ENCODE results near the gene ZFYVE19.

DNA sequence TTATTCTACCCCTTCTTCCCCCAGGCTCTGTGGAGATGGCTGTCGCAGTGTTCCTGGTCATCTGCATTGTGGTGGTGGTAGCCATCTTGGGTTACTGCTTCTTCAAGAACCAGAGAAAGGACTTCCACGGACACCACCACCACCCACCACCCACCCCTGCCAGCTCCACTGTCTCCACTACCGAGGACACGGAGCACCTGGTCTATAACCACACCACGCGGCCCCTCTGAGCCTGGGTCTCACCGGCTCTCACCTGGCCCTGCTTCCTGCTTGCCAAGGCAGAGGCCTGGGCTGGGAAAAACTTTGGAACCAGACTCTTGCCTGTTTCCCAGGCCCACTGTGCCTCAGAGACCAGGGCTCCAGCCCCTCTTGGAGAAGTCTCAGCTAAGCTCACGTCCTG, 49.9 kb downstream of the ZFYVE19 start:
- TF ChIP-seq, protein P1, sequence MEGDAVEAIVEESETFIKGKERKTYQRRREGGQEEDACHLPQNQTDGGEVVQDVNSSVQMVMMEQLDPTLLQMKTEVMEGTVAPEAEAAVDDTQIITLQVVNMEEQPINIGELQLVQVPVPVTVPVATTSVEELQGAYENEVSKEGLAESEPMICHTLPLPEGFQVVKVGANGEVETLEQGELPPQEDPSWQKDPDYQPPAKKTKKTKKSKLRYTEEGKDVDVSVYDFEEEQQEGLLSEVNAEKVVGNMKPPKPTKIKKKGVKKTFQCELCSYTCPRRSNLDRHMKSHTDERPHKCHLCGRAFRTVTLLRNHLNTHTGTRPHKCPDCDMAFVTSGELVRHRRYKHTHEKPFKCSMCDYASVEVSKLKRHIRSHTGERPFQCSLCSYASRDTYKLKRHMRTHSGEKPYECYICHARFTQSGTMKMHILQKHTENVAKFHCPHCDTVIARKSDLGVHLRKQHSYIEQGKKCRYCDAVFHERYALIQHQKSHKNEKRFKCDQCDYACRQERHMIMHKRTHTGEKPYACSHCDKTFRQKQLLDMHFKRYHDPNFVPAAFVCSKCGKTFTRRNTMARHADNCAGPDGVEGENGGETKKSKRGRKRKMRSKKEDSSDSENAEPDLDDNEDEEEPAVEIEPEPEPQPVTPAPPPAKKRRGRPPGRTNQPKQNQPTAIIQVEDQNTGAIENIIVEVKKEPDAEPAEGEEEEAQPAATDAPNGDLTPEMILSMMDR (IDR thresholded peaks at IDR 0.05), result no peak
- TF ChIP-seq POLR2A (IDR thresholded peaks at IDR 0.05), result no peak

Measured in prostate gland (tissue), 2 donors.